ENCODE data around the gene ATP2B3. TPM values are rescaled to one million over a fixed set of nuclear protein-coding genes. Genes with fewer than 3 reads are reported as not detected.

Gene ATP2B3
- total RNA-seq, 4 donors from 2014 or later, result not detected

DNA sequence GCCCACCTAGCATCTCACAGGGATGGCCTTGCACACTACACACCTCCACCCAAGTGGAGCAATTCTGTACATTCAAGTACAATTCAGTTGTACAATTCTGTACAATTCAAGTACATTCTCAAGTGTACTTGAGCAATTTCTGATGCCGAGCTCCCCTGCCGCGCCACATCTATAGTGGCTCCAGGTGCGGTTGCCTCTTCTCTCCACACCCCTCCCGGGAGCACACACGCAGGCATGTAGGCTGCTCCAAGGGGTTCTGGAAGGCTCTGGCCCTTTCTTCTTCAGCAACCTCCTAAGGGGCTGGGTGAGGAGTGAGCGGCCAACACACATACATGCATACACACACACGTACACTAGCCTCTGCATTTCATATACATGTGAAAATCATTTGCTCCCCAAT is 110.7 kb downstream of the ATP2B3 start:
- TF ChIP-seq, protein P1, sequence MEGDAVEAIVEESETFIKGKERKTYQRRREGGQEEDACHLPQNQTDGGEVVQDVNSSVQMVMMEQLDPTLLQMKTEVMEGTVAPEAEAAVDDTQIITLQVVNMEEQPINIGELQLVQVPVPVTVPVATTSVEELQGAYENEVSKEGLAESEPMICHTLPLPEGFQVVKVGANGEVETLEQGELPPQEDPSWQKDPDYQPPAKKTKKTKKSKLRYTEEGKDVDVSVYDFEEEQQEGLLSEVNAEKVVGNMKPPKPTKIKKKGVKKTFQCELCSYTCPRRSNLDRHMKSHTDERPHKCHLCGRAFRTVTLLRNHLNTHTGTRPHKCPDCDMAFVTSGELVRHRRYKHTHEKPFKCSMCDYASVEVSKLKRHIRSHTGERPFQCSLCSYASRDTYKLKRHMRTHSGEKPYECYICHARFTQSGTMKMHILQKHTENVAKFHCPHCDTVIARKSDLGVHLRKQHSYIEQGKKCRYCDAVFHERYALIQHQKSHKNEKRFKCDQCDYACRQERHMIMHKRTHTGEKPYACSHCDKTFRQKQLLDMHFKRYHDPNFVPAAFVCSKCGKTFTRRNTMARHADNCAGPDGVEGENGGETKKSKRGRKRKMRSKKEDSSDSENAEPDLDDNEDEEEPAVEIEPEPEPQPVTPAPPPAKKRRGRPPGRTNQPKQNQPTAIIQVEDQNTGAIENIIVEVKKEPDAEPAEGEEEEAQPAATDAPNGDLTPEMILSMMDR (IDR thresholded peaks at IDR 0.05; ENCODE audit: low read depth), result no peak

DNA sequence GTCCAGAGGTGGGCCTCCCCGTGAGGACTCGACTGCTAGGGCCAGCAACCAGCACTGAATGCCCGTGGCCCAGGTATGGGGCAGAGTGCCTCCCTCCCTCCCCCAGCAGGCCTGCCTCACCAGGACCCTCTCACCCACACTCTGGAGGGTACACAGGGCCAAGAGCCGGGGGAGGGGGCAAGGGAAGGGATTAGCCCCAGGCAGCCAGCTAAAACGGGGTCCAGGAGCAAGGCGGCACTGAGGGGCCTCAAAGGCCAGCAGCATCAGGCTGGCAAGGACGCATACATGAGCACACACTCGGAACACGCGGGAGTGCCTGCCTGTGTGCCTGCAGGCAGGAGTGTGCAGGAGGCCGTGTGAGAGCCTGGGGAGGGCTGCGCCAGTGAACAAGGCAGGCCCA is 111.2 kb downstream of the ATP2B3 start:
- TF ChIP-seq, protein P1 (IDR thresholded peaks at IDR 0.05; ENCODE audit: low read depth), result no peak

DNA sequence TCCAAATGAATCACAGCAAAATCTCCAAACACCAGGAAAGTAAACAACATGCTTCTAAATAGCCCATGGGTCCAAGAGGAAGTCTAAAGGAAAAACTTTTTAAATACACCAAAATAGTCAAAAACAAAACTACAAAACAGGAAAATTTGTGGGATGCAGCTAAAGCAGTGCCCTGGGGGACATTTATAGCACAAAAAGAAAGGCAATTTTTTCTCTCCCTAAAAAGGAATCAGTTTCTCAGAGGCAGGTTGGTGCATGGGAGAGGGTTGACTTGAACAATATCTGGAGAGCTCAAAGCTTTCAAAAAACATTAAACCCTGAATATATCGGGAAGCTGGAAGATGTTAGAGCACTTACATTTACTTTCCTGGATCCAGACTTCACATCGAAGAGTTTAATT is 113.9 kb downstream of the ATP2B3 start:
- TF ChIP-seq, protein P1 (IDR thresholded peaks at IDR 0.05; ENCODE audit: low read depth), result no peak

DNA sequence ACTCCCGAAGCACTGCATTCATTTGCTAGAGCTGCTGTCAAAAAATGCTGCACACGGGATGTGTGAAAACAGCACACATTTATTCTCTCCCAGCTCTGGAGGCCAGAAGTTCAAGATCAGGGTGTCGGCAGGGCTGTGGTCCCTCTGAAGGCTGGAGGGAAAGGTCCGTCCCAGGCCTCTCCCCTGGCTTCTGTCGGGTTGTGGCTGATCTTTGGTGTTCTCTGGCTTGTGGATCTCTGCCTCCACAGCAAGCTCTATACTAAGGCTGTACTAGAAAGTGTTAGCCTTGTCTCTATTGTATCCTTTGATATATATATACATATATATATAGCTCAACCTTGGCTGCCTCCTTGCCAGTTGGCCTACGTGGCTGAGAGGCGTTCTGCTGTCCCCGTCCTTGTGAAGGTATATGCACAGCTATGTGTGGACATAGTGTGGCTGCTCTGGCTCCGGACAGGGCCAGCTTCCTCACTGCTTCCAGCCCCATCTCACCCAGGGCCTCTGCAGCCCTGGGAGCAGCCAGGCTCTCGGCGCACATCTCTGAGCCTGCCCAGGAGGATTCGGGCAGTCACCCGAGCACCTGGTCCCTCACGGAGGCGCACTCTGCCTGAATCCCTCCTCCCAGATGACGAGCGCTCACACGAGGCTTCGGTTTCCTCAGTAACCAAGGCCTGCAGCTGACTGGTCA is 114.6 kb downstream of the ATP2B3 start:
- TF ChIP-seq, protein P1 (IDR thresholded peaks at IDR 0.05; ENCODE audit: low read depth), result no peak

Other genes with a start within 250 kb of the ATP2B3 start
- not detected for gene PNMA6F, start 195.9 kb upstream of the ATP2B3 start, total RNA-seq
- 10 to 100 TPM in 3 of 4 donors, 1 to 10 TPM in 1; 8.3 to 30.9 (median 15.9) TPM for gene ZNF275, start 183.5 kb upstream of the ATP2B3 start, total RNA-seq
- not detected for gene PNMA6E, start 116.3 kb upstream of the ATP2B3 start, total RNA-seq
- 1 to 10 TPM in 3 of 4 donors, under 1 TPM in 1; 0.98 to 3.6 (median 1.4) TPM for gene ZFP92, start 106.2 kb upstream of the ATP2B3 start, total RNA-seq
- 1 to 10 TPM in 3 of 4 donors, not detected in 1; 1.1 to 2.8 (median 2.4) TPM for gene TREX2, start 71.6 kb upstream of the ATP2B3 start, total RNA-seq
- gene HAUS7, start 47.1 kb upstream of the ATP2B3 start, total RNA-seq, result 10 to 100 TPM; 14.2 to 29.4 (median 16.3) TPM
- 10 to 100 TPM; 13.4 to 43.0 (median 20.0) TPM for gene BGN, start 22.7 kb upstream of the ATP2B3 start, total RNA-seq
- 10 to 100 TPM; 25.6 to 37.5 (median 30.6) TPM for gene CCNQ, start 81.5 kb downstream of the ATP2B3 start, total RNA-seq
- under 1 TPM in 3 of 4 donors, not detected in 1; 0.22 to 0.38 (median 0.34) TPM for gene DUSP9, start 129.6 kb downstream of the ATP2B3 start, total RNA-seq
- 1 to 10 TPM in 2 of 4 donors, not detected in 2; 1.8 to 2.6 TPM for gene PNCK, start 156.2 kb downstream of the ATP2B3 start, total RNA-seq
- 10 to 100 TPM; 20.2 to 98.0 (median 30.6) TPM for gene SLC6A8, start 170.3 kb downstream of the ATP2B3 start, total RNA-seq
- gene BCAP31, start 206.7 kb downstream of the ATP2B3 start, total RNA-seq, result 100 to 1,000 TPM; 214 to 334 (median 269) TPM
- 10 to 100 TPM; 12.4 to 83.8 (median 28.1) TPM for gene ABCD1, start 207.2 kb downstream of the ATP2B3 start, total RNA-seq
- gene PLXNB3, start 246.6 kb downstream of the ATP2B3 start, total RNA-seq, result 10 to 100 TPM in 3 of 4 donors, 1 to 10 TPM in 1; 8.8 to 47.3 (median 24.5) TPM